H1 (cell line): ENCODE measurements around the gene MAP4K4. TPM values are rescaled to one million over a fixed set of nuclear protein-coding genes. Genes with fewer than 3 reads are reported as not detected.

Experiments
- BACH1 ChIP-seq: IDR thresholded peaks from 2 replicates; pipeline ENCODE4 v1.6.1; 2012; ENCODE audit warnings: low read length, improper control_type of control experiment
- CHD7 ChIP-seq: fragments of 300-600 bp; sonication (generic); IDR thresholded peaks from 2 replicates; pipeline ENCODE4 v1.7.1; 2012; ENCODE audit warnings: low read length, moderate library complexity, mild to moderate bottlenecking, inconsistent platforms; ENCODE audit not compliant: insufficient replicate concordance
- HDAC2 ChIP-seq, 2 experiments: fragments of 300-600 bp in 1 of 2; sonication (generic) in 1 of 2; IDR thresholded peaks; 2 replicates each; pipeline ENCODE4 v1.6.1; 2011 to 2012; ENCODE audit warnings: low read depth in 2 of 2, low read length in 2 of 2, mild to moderate bottlenecking in 2 of 2, moderate library complexity in 2 of 2, borderline replicate concordance in 1 of 2, inconsistent platforms in 1 of 2
- JUN ChIP-seq: IDR thresholded peaks from 2 replicates; pipeline ENCODE4 v1.6.1; 2011; ENCODE audit warnings: low read depth, mild to moderate bottlenecking, improper control_type of control experiment, low read length
- polyA plus RNA-seq, 7 experiments: library from polyadenylated mRNA; depleted of rRNA in 3 of 7; stranded (reverse) in 5 of 7; unstranded in 2 of 7; fragments of >200 nt in 5 of 7; fragments of 200-250 nt in 2 of 7; gene quantifications; 1 replicate in 5 of 7; 2 replicates in 1 of 7; 4 replicates in 1 of 7; pipeline versions ENCODE4 v1.2.1 to v1.2.3, GENCODE V29; 2011 to 2013; ENCODE audit warnings: missing spikeins in 2 of 7, mixed read lengths in 2 of 7
- total RNA-seq: library from RNA; stranded (reverse); fragmentation: NEBNext Ultra II Directional; extraction: Animal tissue kit (Norgen Biotek cat#: 25700); gene quantifications from 2 replicates; pipeline ENCODE4 v1.2.1, GENCODE V29; 2021

Gene MAP4K4
- total and polyA plus RNA-seq, 2 of the 8 experiments (the other 6 are each of a cell fraction or from before 2014, with no cell fraction given) = 53.2 to 138 TPM

GRCh38 chr2:101699755-101700461 is 2.4 kb downstream of the MAP4K4 start (continued):
- TF ChIP-seq CHD7 (no peak), HDAC2 (IDR thresholded peaks at IDR 0.05; ENCODE audit: borderline replicate concordance in 1 of 2, low read depth in 2 of 2, low read length in 2 of 2) (no peak), BACH1 (no peak), JUN (no peak)
